HepG2 (cell line): Measurements from ENCODE around the gene PAPOLA. TPM values are rescaled to one million over a fixed set of nuclear protein-coding genes. Genes with fewer than 3 reads are reported as not detected.

Source experiments
- ATM ChIP-seq: fragments of 450-650 bp; IDR thresholded peaks from 2 replicates; pipeline ENCODE4 v1.7.1; 2017; ENCODE audit warnings: mild to moderate bottlenecking, borderline replicate concordance
- DNMT3B ChIP-seq: conservative IDR thresholded peaks from 2 replicates; pipeline ENCODE4 v1.6.1; 2016; ENCODE audit warnings: missing biosample characterization, control low read depth
- FOXJ3 ChIP-seq: sonication (generic); formaldehyde crosslinking; IDR thresholded peaks from 2 replicates; pipeline ENCODE4 v1.4.0; 2020; ENCODE audit warnings: missing genetic modification reagents, mild to moderate bottlenecking, borderline replicate concordance
- HMG20B ChIP-seq: conservative IDR thresholded peaks from 2 replicates; pipeline ENCODE4 v1.6.1; 2016; ENCODE audit warnings: missing genetic modification reagents, missing compliant biosample characterization
- JDP2 ChIP-seq: sonication (generic); formaldehyde crosslinking; IDR thresholded peaks from 2 replicates; pipeline ENCODE4 v1.8.1; 2022; ENCODE audit warnings: missing genetic modification reagents, borderline replicate concordance
- LBX2 ChIP-seq: sonication (generic); formaldehyde crosslinking; IDR thresholded peaks from 2 replicates; pipeline ENCODE4 v1.5.0; 2020; ENCODE audit warnings: missing genetic modification reagents, mild to moderate bottlenecking, borderline replicate concordance
- NR2F1 ChIP-seq, 2 experiments: fragments of 450-650 bp in 1 of 2; formaldehyde crosslinking in 1 of 2; IDR thresholded peaks; 2 replicates each; pipeline versions ENCODE4 v1.5.0 to v1.6.1; 2016 to 2020; ENCODE audit warnings: mild to moderate bottlenecking in 1 of 2, missing compliant biosample characterization in 1 of 2, missing genetic modification reagents in 1 of 2, moderate library complexity in 1 of 2
- ZBTB37 ChIP-seq: sonication (generic); formaldehyde crosslinking; IDR thresholded peaks from 2 replicates; pipeline ENCODE4 v1.4.0; 2020; ENCODE audit warnings: mild to moderate bottlenecking, missing genetic modification reagents
- ZBTB7B ChIP-seq: sonication (generic); formaldehyde crosslinking; IDR thresholded peaks from 2 replicates; pipeline ENCODE4 v1.4.0; 2020; ENCODE audit warnings: missing genetic modification reagents
- ZFP37 ChIP-seq: sonication (generic); formaldehyde crosslinking; IDR thresholded peaks from 2 replicates; pipeline ENCODE4 v1.4.0; 2020; ENCODE audit warnings: missing genetic modification reagents, borderline replicate concordance
- ZMYM2 ChIP-seq: sonication (generic); formaldehyde crosslinking; IDR thresholded peaks from 2 replicates; pipeline ENCODE4 v1.8.0; 2022; ENCODE audit warnings: mild to moderate bottlenecking, missing genetic modification reagents
- ZMYM3 ChIP-seq: sonication (generic); formaldehyde crosslinking; IDR thresholded peaks from 2 replicates; pipeline ENCODE4 v1.5.1; 2020; ENCODE audit warnings: mild to moderate bottlenecking, missing genetic modification reagents
- ZNF260 ChIP-seq: sonication (generic); formaldehyde crosslinking; IDR thresholded peaks from 2 replicates; pipeline ENCODE4 v1.4.0; 2020; ENCODE audit warnings: missing genetic modification reagents, low read depth, mild to moderate bottlenecking, borderline replicate concordance
- ZNF607 ChIP-seq: sonication (generic); formaldehyde crosslinking; IDR thresholded peaks from 2 replicates; pipeline ENCODE4 v1.5.1; 2020; ENCODE audit warnings: missing genetic modification reagents, mild to moderate bottlenecking, borderline replicate concordance
- ZSCAN20 ChIP-seq: sonication (generic); formaldehyde crosslinking; IDR thresholded peaks from 2 replicates; pipeline ENCODE4 v1.4.0; 2020; ENCODE audit warnings: missing genetic modification reagents, mild to moderate bottlenecking, borderline replicate concordance
- polyA plus RNA-seq, 8 experiments: library from polyadenylated mRNA; depleted of rRNA in 3 of 8; stranded (reverse) in 7 of 8; unstranded in 1 of 8; fragments of >200 nt; fragmentation: Illumina TruSeq in 4 of 8; extraction: Trizol in 4 of 8; gene quantifications; 2 replicates each; pipeline versions ENCODE4 v1.2.1 to v1.2.3, GENCODE V29; 2011 to 2016; ENCODE audit warnings: low read depth in 4 of 8, missing spikeins in 1 of 8, mixed read lengths in 1 of 8; ENCODE audit not compliant: insufficient read depth in 1 of 8
- total RNA-seq, 5 experiments: library from RNA; depleted of rRNA; stranded (reverse); fragments of >200 nt; fragmentation: Illumina TruSeq; extraction: Trizol; gene quantifications; 2 replicates each; pipeline ENCODE4 v1.2.3, GENCODE V29; 2016; ENCODE audit warnings: low read depth in 1 of 5
- TF ChIP-seq, protein P1 (sequence below): sonication (generic); formaldehyde crosslinking; conservative IDR thresholded peaks from 2 replicates; pipeline ENCODE4 v1.8.0; 2022; ENCODE audit warnings: low read depth, missing genetic modification reagents
- TF ChIP-seq, protein P2 (sequence below): sonication (generic); formaldehyde crosslinking; IDR thresholded peaks from 2 replicates; pipeline ENCODE4 v1.5.1; 2020; ENCODE audit warnings: missing genetic modification reagents, mild to moderate bottlenecking, borderline replicate concordance
- TF ChIP-seq, protein P3 (sequence below): IDR thresholded peaks from 2 replicates; pipeline ENCODE4 v1.6.1; 2016; ENCODE audit warnings: control low read depth
- TF ChIP-seq, protein P4 (sequence below): sonication (generic); formaldehyde crosslinking; IDR thresholded peaks from 2 replicates; pipeline ENCODE4 v1.8.1; 2023; ENCODE audit warnings: mild to moderate bottlenecking, missing genetic modification reagents

PAPOLA gene
- total and polyA plus RNA-seq, 2 of the 13 experiments (the other 11 are each of a cell fraction or from before 2014, with no cell fraction given) = 103 to 151 TPM

- no peak for TF ChIP-seq LBX2 (CRISPR knock-in tag)
- no peak for TF ChIP-seq DNMT3B (CRISPR knock-in tag)
- no peak for TF ChIP-seq JDP2 (CRISPR knock-in tag)
- no peak for TF ChIP-seq ZBTB37 (CRISPR knock-in tag)
- TF ChIP-seq FOXJ3 (CRISPR knock-in tag) = peak; percentile 84; the same call in 1 of the 2 replicates
- TF ChIP-seq NR2F1 (CRISPR knock-in tag; IDR thresholded peaks at IDR 0.05) = peak; percentile 87 to 90
- no peak for TF ChIP-seq ZNF260
- TF ChIP-seq, protein P1, sequence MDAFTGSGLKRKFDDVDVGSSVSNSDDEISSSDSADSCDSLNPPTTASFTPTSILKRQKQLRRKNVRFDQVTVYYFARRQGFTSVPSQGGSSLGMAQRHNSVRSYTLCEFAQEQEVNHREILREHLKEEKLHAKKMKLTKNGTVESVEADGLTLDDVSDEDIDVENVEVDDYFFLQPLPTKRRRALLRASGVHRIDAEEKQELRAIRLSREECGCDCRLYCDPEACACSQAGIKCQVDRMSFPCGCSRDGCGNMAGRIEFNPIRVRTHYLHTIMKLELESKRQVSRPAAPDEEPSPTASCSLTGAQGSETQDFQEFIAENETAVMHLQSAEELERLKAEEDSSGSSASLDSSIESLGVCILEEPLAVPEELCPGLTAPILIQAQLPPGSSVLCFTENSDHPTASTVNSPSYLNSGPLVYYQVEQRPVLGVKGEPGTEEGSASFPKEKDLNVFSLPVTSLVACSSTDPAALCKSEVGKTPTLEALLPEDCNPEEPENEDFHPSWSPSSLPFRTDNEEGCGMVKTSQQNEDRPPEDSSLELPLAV = no peak
- no peak for TF ChIP-seq ATM
- TF ChIP-seq ZBTB7B = peak; percentile 79
- no peak for TF ChIP-seq ZMYM3 (CRISPR knock-in tag)
- TF ChIP-seq ZSCAN20 (CRISPR knock-in tag) = no peak
- peak; percentile 72; the same call in 1 of the 2 replicates for TF ChIP-seq HMG20B
- peak; percentile 77; the same call in 1 of the 2 replicates for TF ChIP-seq ZMYM2
- TF ChIP-seq ZFP37 (CRISPR knock-in tag) = no peak
- TF ChIP-seq, protein P2, sequence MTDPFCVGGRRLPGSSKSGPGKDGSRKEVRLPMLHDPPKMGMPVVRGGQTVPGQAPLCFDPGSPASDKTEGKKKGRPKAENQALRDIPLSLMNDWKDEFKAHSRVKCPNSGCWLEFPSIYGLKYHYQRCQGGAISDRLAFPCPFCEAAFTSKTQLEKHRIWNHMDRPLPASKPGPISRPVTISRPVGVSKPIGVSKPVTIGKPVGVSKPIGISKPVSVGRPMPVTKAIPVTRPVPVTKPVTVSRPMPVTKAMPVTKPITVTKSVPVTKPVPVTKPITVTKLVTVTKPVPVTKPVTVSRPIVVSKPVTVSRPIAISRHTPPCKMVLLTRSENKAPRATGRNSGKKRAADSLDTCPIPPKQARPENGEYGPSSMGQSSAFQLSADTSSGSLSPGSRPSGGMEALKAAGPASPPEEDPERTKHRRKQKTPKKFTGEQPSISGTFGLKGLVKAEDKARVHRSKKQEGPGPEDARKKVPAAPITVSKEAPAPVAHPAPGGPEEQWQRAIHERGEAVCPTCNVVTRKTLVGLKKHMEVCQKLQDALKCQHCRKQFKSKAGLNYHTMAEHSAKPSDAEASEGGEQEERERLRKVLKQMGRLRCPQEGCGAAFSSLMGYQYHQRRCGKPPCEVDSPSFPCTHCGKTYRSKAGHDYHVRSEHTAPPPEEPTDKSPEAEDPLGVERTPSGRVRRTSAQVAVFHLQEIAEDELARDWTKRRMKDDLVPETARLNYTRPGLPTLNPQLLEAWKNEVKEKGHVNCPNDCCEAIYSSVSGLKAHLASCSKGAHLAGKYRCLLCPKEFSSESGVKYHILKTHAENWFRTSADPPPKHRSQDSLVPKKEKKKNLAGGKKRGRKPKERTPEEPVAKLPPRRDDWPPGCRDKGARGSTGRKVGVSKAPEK (CRISPR knock-in tag) = no peak
- TF ChIP-seq ZNF607 (CRISPR knock-in tag) = no peak
- TF ChIP-seq, protein P3, sequence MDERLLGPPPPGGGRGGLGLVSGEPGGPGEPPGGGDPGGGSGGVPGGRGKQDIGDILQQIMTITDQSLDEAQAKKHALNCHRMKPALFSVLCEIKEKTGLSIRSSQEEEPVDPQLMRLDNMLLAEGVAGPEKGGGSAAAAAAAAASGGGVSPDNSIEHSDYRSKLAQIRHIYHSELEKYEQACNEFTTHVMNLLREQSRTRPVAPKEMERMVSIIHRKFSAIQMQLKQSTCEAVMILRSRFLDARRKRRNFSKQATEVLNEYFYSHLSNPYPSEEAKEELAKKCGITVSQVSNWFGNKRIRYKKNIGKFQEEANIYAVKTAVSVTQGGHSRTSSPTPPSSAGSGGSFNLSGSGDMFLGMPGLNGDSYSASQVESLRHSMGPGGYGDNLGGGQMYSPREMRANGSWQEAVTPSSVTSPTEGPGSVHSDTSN (CRISPR knock-in tag) = no peak
- TF ChIP-seq, protein P4, sequence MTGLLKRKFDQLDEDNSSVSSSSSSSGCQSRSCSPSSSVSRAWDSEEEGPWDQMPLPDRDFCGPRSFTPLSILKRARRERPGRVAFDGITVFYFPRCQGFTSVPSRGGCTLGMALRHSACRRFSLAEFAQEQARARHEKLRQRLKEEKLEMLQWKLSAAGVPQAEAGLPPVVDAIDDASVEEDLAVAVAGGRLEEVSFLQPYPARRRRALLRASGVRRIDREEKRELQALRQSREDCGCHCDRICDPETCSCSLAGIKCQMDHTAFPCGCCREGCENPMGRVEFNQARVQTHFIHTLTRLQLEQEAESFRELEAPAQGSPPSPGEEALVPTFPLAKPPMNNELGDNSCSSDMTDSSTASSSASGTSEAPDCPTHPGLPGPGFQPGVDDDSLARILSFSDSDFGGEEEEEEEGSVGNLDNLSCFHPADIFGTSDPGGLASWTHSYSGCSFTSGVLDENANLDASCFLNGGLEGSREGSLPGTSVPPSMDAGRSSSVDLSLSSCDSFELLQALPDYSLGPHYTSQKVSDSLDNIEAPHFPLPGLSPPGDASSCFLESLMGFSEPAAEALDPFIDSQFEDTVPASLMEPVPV (CRISPR knock-in tag) = no peak
Measured at GRCh38 chr14:96461950-96462798, 40.0 kb upstream of the PAPOLA start (continued).
